HG03097 (cell line): Measurements from ENCODE around the gene TP63.
"Not testable (repeated sequence)": the region's sequence is repeated elsewhere in the genome, so short reads cannot be mapped to it uniquely, and the experiment has no call there.

Experiments used
- ATAC-seq: cut with Tn5 transposase; IDR thresholded peaks from one replicate; pipeline ENCODE4 v1.9.1; 2021; ENCODE audit not compliant: unreplicated experiment, low FRiP score

Gene TP63

GRCh38 chr3:189625071-189625470 lies 6.1 kb upstream of the TP63 start:
- ATAC-seq, result no peak

DNA sequence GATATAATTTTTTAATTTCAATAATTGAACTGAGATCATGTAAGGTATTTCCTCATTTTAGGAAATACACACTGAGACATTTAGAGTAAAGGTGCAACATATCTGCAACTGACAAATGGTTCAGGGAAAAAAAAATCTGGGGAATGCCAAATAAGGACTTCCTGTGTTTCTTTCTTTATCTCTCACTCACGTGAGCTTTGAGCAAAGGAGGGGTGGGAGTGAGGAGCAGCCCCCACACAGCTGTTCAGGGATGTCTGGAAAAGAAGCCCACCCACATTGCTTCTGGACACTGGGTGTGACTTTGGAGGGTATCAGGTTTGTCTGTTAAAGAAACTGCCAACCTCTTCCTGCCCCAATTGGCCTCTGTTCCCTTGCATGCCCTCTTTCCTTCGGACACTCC lies 5.6 kb upstream of the TP63 start:
- no peak for ATAC-seq

DNA sequence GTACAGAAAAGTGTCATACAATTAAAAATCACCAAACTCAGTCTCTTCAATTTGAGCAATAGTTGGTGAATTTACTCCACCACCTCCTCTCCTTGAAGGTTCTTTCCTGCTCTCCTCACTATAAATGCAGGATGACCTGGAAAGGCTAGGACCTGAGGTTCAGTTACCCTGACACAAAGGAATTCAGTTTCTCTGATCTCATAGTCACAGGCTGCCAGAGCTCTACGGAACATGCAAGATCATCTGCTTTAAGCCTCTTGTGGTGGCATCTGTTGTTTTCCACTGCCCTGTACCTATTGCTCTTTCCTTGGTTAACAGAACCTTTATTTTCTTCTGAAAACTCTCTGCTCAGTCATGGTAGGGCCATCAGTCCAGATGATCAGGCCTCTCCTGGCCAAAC lies 4.9 kb upstream of the TP63 start:
- no peak for ATAC-seq

DNA sequence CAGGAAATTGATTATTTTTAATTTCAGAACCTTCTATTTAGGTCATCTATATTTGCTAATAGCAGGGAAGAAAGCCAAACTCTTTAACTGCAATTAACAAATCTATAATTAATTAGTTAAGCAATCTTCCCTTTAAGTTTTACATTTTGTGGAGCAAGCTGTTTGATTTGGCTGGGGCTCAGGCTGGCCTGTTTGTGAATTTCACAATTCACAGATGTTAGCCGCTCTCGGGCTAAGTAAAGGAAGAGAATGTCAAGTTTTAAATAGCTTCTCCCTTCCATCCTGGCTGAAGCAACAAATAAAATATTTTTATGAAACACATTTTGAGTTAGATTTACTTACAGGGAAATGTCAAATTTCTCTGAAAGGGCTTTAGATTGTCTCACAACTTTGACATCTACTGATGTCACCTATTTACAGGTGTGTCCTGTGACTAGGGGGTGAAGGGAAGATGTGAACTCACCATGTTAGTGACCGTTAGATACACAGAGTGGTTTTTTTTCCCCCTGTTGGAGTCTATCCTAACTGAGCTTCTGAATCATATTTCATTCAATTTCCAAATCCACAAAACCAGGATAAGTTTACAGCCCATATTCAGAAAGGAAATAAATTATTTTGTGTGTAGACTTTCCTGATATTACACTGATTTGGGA lies 1.3 kb upstream of the TP63 start:
- no peak for ATAC-seq

GRCh38 chr3:189630767-189631372 lies 319 bp upstream of the TP63 start:
- peak; percentile 47 for ATAC-seq

GRCh38 chr3:189631409-189631808 lies 220 bp downstream of the TP63 start:
- ATAC-seq, result no peak

- ATAC-seq, result no peak
Observed at GRCh38 chr3:189632242-189632641, 1.1 kb downstream of the TP63 start.

- ATAC-seq, result no peak
Observed at GRCh38 chr3:189635339-189635738, 4.2 kb downstream of the TP63 start.

- ATAC-seq, result no peak
Observed at GRCh38 chr3:189636048-189636447, 4.9 kb downstream of the TP63 start.

DNA sequence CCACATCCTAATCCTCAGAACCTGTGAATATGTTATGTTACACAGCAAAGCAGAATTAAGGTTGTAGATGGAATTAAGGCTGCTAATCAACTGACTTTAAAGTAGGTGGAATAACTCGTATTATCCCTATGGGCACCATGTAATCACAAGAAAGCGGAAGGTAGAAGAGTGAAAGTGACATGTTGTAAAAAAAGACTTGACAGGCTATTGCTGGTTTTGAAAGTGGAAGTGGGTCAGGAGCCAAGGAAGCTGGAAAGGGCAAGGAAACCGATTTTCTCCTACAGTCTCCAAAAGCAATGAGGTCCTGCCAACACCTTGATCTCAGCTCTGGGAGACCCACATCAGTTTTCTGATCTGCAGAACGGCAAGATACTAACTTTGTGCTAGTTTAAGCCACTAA lies 6.6 kb downstream of the TP63 start:
- ATAC-seq, result no peak

DNA sequence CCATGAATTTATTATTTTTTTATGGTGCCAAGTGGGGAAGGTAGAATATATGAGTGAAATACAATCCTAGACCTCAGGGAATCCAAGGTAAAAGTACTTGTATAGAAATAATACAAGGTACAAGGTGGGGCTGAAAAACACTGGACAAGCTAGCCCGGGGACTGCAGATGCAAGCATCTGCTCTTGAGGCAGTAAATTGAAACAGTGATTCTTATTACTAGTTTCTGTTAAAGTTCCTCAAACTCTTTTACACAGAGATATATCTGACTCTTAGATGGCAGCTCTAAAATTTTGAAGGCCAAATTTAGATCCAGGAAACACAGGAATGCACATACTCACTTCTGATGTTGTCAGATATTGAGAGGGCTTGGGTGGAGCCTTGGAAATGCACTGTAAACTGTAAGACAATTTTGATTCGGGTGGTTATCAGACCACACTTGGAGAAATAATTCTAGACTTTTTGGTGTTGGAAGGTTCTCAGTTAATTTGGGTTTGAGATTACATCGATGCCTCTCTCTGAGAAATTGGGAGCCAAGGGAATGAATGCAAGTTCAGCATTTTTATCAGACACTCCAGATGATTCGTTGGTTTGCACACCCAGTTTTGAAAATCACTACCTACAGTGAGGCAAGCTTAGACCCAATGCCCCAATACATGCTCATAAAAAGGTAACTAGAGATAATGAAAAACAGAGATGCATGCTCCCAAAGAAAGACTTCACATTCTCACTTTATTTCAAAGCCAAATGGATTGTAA lies 7.3 kb downstream of the TP63 start:
- no peak for ATAC-seq

DNA sequence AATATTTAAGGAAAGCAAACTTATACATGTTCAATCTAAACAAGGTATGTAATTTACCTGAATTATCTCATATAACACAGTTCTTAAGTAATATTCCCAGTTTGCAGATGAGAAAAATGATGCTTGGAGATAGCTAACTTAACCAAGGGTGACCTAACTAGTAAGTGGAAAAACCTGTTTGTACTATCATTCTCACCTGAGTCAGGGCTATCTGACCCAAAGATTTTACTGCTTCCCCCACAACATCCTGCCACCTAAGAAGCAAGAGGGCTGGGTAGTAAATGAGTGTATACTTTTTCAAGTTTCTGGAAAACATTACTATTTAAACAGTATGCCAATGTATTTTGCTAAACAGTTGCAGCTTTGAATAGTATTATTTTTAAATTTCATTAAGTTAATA lies 10.6 kb downstream of the TP63 start:
- ATAC-seq, result no peak

- ATAC-seq, result no peak
Observed at GRCh38 chr3:189646853-189647542, 15.8 kb downstream of the TP63 start.

GRCh38 chr3:189652042-189652441 lies 20.9 kb downstream of the TP63 start:
- ATAC-seq, result no peak

DNA sequence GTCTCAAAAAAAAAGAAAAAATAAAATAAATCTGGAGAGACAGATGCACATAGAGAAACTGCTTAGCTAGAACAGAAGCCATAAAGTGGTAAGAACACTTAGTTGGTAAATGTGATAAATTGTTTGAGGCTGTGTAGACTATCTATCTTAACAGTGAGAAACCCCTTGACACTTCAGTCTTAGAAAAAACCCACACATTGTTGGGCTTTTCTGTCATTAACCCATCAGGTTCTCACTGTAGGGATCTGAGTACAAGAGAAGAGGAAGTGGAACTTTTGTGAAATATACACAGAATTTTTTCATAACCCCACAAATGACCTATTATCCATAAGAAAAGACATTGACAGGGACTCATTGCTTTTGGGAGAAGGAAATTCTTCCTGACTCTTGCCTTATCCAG lies 24.4 kb downstream of the TP63 start:
- no peak for ATAC-seq

GRCh38 chr3:189659571-189659970 lies 28.4 kb downstream of the TP63 start:
- ATAC-seq, result no peak

DNA sequence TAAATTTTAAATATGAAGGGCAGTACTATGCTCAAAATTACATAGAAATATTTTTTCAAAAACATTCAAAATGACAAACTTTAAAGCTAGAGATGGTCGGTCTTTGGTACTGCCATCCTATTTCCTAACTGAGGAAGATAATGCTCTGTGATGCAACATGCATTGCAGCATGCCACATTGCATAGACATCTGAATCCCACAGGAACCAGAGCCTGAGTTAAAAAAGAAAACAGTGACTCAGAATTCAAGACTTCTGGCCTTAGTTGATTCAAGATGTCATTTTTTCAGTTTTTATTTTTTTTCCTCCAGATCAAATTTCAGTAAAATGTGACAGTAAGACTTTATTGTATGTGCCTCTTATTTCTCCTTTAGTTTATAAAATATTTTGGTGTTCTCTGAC lies 33.1 kb downstream of the TP63 start:
- no peak for ATAC-seq

DNA sequence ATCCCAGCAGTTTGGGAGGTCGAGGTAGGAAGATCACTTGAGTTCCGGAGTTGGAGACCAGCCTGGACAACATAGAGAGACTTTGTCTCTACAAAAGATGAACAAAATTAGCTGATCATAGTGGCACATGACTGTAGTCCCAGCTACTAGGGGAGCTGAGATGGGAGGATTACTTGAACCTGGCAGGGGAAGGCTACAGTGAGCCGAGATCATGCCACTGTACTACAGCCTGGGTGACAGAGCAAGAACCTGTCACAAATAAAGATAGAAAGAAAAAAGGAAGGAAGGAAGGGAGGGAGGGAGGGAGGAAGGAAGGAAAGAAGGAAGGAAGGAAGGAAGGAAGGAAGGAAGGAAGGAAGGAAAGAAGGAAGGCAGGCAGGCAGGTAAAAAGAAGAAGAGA lies 41.2 kb downstream of the TP63 start:
- ATAC-seq, result not testable (repeated sequence)

- ATAC-seq, result no peak
Observed at GRCh38 chr3:189673535-189673934, 42.3 kb downstream of the TP63 start.

GRCh38 chr3:189674249-189674913 lies 43.2 kb downstream of the TP63 start:
- no peak for ATAC-seq

DNA sequence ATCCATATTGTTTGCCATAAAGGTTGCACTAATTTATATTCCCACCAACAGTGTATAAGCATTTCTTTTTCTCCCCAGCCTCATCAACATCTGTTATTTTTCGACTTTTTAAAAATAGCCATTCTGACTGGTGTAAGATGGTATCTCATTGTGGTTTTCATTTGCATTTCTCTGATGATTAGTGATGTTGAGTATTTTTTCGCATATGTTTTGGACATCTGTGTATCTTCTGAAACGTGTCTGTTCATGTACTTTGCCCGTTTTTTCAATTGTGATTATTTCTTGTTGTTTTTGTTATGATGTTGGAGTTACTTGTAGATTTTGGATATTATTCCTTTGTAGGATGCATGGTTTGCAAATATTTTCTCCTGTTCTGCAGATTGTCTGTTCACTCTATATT lies 46.5 kb downstream of the TP63 start:
- ATAC-seq, result no peak
